ENCODE measurements around the gene FDPS. TPM values are rescaled to one million over a fixed set of nuclear protein-coding genes. Genes with fewer than 3 reads are reported as not detected.
"Not testable (repeated sequence)": the region's sequence is repeated elsewhere in the genome, so short reads cannot be mapped to it uniquely, and the experiment has no call there.

Gene FDPS
- total and polyA plus RNA-seq, 2 donors: 73.1 to 92.6 TPM

- DNase-seq (ENCODE audit: extremely low spot score): no peak
- Histone ChIP-seq H3K27ac (ENCODE audit: low read depth) (no peak overlapping the region), H3K4me3 (ENCODE audit: low read depth, low read length) (no peak overlapping the region), H3K4me1 (ENCODE audit: insufficient read depth) (no peaks in the 10 kb centered on the region), H3K36me3 (ENCODE audit: insufficient read depth) (no peaks in the 10 kb centered on the region)
- 88% methylated on average over 6 of the region's 6 CpGs for WGBS
Measured at GRCh38 chr1:155326020-155326526, 17.4 kb downstream of the FDPS start.

GRCh38 chr1:155326631-155327037, 18.0 kb downstream of the FDPS start:
- no peak for DNase-seq (ENCODE audit: extremely low spot score)
- Histone ChIP-seq H3K4me1 (ENCODE audit: insufficient read depth) (no peaks in the 10 kb centered on the region), H3K4me3 (ENCODE audit: low read depth, low read length) (no peak overlapping the region), H3K27ac (ENCODE audit: low read depth) (no peak overlapping the region), H3K36me3 (ENCODE audit: insufficient read depth) (no peaks in the 10 kb centered on the region)
- WGBS: 90% methylated on average over 7 of the region's 7 CpGs

- WGBS: 84% methylated on average over 4 of the region's 4 CpGs
Measured at GRCh38 chr1:155327981-155328380, 19.3 kb downstream of the FDPS start.

GRCh38 chr1:155328856-155329255, 20.2 kb downstream of the FDPS start:
- 75% methylated on average over 7 of the region's 7 CpGs for WGBS
- not testable (repeated sequence) for H3K36me3 ChIP-seq (ENCODE audit: insufficient read depth); DNase-seq (ENCODE audit: extremely low spot score); H3K4me3 ChIP-seq (ENCODE audit: low read depth, low read length); H3K4me1 ChIP-seq (ENCODE audit: insufficient read depth); H3K27ac ChIP-seq (ENCODE audit: low read depth)

More at GRCh38 chr1:155327981-155328380, 19.3 kb downstream of the FDPS start:
- Histone ChIP-seq H3K27ac (ENCODE audit: low read depth) (no peak overlapping the region), H3K4me1 (ENCODE audit: insufficient read depth) (no peaks in the 10 kb centered on the region), H3K4me3 (ENCODE audit: low read depth, low read length) (no peak overlapping the region), H3K36me3 (ENCODE audit: insufficient read depth) (no peaks in the 10 kb centered on the region)
- DNase-seq (ENCODE audit: extremely low spot score): no peak

- H3K4me3 ChIP-seq (ENCODE audit: low read depth, low read length): no peak overlapping the region
- no peaks in the 10 kb centered on the region for H3K4me1 ChIP-seq (ENCODE audit: insufficient read depth)
- no peak overlapping the region for H3K27ac ChIP-seq (ENCODE audit: low read depth)
- WGBS: 90% methylated on average over 11 of the region's 11 CpGs
- no peaks in the 10 kb centered on the region for H3K36me3 ChIP-seq (ENCODE audit: insufficient read depth)
- no peak for DNase-seq (ENCODE audit: extremely low spot score)
Measured at GRCh38 chr1:155329980-155330598, 21.4 kb downstream of the FDPS start.

- H3K4me3 ChIP-seq (ENCODE audit: low read depth, low read length): no peak overlapping the region
Measured at GRCh38 chr1:155334962-155335361, 26.3 kb downstream of the FDPS start.

GRCh38 chr1:155339515-155340097, 30.9 kb downstream of the FDPS start:
- H3K4me1 ChIP-seq (ENCODE audit: insufficient read depth): no peaks in the 10 kb centered on the region
- H3K27ac ChIP-seq (ENCODE audit: low read depth): no peak overlapping the region
- WGBS: 77% methylated on average over 8 of the region's 8 CpGs
- H3K36me3 ChIP-seq (ENCODE audit: insufficient read depth): peaks cover 12% of the 10 kb centered on the region
- H3K4me3 ChIP-seq (ENCODE audit: low read depth, low read length): no peak overlapping the region
- DNase-seq (ENCODE audit: extremely low spot score): no peak

More at GRCh38 chr1:155334962-155335361, 26.3 kb downstream of the FDPS start:
- Histone ChIP-seq H3K36me3 (ENCODE audit: insufficient read depth) (peaks cover 5% of the 10 kb centered on the region), H3K27ac (ENCODE audit: low read depth) (no peak overlapping the region), H3K4me1 (ENCODE audit: insufficient read depth) (no peaks in the 10 kb centered on the region)
- no peak for DNase-seq (ENCODE audit: extremely low spot score)
- 28% methylated on average over 1 of the region's 1 CpG for WGBS

GRCh38 chr1:155342842-155343241, 34.2 kb downstream of the FDPS start:
- H3K4me1 ChIP-seq (ENCODE audit: insufficient read depth): no peaks in the 10 kb centered on the region
- 93% methylated on average over 3 of the region's 3 CpGs for WGBS
- no peak overlapping the region for H3K27ac ChIP-seq (ENCODE audit: low read depth)
- peaks cover 13% of the 10 kb centered on the region for H3K36me3 ChIP-seq (ENCODE audit: insufficient read depth)
- no peak for DNase-seq (ENCODE audit: extremely low spot score)
- no peak overlapping the region for H3K4me3 ChIP-seq (ENCODE audit: low read depth, low read length)

GRCh38 chr1:155352631-155353030, 44.0 kb downstream of the FDPS start:
- Histone ChIP-seq H3K4me3 (ENCODE audit: low read depth, low read length) (no peak overlapping the region), H3K4me1 (ENCODE audit: insufficient read depth) (no peaks in the 10 kb centered on the region), H3K36me3 (ENCODE audit: insufficient read depth) (peaks cover 11% of the 10 kb centered on the region), H3K27ac (ENCODE audit: low read depth) (no peak overlapping the region)
- no peak for DNase-seq (ENCODE audit: extremely low spot score)
- WGBS: 93% methylated on average over 6 of the region's 6 CpGs

- Histone ChIP-seq H3K4me3 (ENCODE audit: low read depth, low read length) (no peak overlapping the region), H3K4me1 (ENCODE audit: insufficient read depth) (no peaks in the 10 kb centered on the region), H3K27ac (ENCODE audit: low read depth) (no peak overlapping the region), H3K36me3 (ENCODE audit: insufficient read depth) (peaks cover 5% of the 10 kb centered on the region)
- 98% methylated on average over 1 of the region's 1 CpG for WGBS
- DNase-seq (ENCODE audit: extremely low spot score): no peak
Measured at GRCh38 chr1:155360051-155360450, 51.4 kb downstream of the FDPS start.

Small RNA genes within 50 kb of the gene (small RNA-seq; reads per million reads assigned to genes)
- not detected for gene RNU6-106P

Other genes with a start within 250 kb of the FDPS start
- 7.5 TPM for gene EFNA4, start 245.1 kb upstream of the FDPS start, total RNA-seq
- gene EFNA4, start 245.1 kb upstream of the FDPS start, polyA plus RNA-seq: 8.1 TPM
- 1.2 TPM for gene EFNA3, start 230.0 kb upstream of the FDPS start, total RNA-seq
- 2.3 TPM for gene EFNA3, start 230.0 kb upstream of the FDPS start, polyA plus RNA-seq
- gene EFNA1, start 181.0 kb upstream of the FDPS start, total RNA-seq: 31.1 TPM
- gene EFNA1, start 181.0 kb upstream of the FDPS start, polyA plus RNA-seq: 44.6 TPM
- gene SLC50A1, start 173.0 kb upstream of the FDPS start, total RNA-seq: 19.5 TPM
- gene SLC50A1, start 173.0 kb upstream of the FDPS start, polyA plus RNA-seq: 31.7 TPM
- 15.8 TPM for gene DPM3, start 168.3 kb upstream of the FDPS start, total RNA-seq
- gene DPM3, start 168.3 kb upstream of the FDPS start, polyA plus RNA-seq: 205 TPM
- 53.0 TPM for gene KRTCAP2, start 135.6 kb upstream of the FDPS start, total RNA-seq
- 266 TPM for gene KRTCAP2, start 135.6 kb upstream of the FDPS start, polyA plus RNA-seq
- gene TRIM46, start 135.0 kb upstream of the FDPS start, total RNA-seq: 0.85 TPM
- gene TRIM46, start 135.0 kb upstream of the FDPS start, polyA plus RNA-seq: 1.1 TPM
- 57.2 TPM for gene THBS3, start 101.0 kb upstream of the FDPS start, total RNA-seq
- gene THBS3, start 101.0 kb upstream of the FDPS start, polyA plus RNA-seq: 24.5 TPM
- 13.6 TPM for gene MTX1, start 100.2 kb upstream of the FDPS start, total RNA-seq
- 40.2 TPM for gene MTX1, start 100.2 kb upstream of the FDPS start, polyA plus RNA-seq
- 2.6 TPM for gene ENTREP3, start 53.4 kb upstream of the FDPS start, total RNA-seq
- 37.8 TPM for gene ENTREP3, start 53.4 kb upstream of the FDPS start, polyA plus RNA-seq
- gene SCAMP3, start 46.5 kb upstream of the FDPS start, total RNA-seq: 13.1 TPM
- gene SCAMP3, start 46.5 kb upstream of the FDPS start, polyA plus RNA-seq: 74.9 TPM
- gene CLK2, start 35.4 kb upstream of the FDPS start, total RNA-seq: 29.7 TPM
- gene CLK2, start 35.4 kb upstream of the FDPS start, polyA plus RNA-seq: 42.3 TPM
- gene HCN3, start 31.4 kb upstream of the FDPS start, total RNA-seq: 3.0 TPM
- 3.2 TPM for gene HCN3, start 31.4 kb upstream of the FDPS start, polyA plus RNA-seq
- not detected for gene PKLR, start 7.4 kb upstream of the FDPS start, total RNA-seq
- gene PKLR, start 7.4 kb upstream of the FDPS start, polyA plus RNA-seq: not detected
- 13.8 TPM for gene RUSC1, start 12.0 kb downstream of the FDPS start, total RNA-seq
- gene RUSC1, start 12.0 kb downstream of the FDPS start, polyA plus RNA-seq: 36.3 TPM

Measured in urinary bladder (tissue), 4 donors.